ENCODE measurements around the gene CLCF1. TPM values are rescaled to one million over a fixed set of nuclear protein-coding genes. Genes with fewer than 3 reads are reported as not detected.

Gene CLCF1
- total and polyA plus RNA-seq, 2 of the 13 experiments (the other 11 are each of a cell fraction or from before 2014, with no cell fraction given) = 0.49 to 0.78 TPM

DNA sequence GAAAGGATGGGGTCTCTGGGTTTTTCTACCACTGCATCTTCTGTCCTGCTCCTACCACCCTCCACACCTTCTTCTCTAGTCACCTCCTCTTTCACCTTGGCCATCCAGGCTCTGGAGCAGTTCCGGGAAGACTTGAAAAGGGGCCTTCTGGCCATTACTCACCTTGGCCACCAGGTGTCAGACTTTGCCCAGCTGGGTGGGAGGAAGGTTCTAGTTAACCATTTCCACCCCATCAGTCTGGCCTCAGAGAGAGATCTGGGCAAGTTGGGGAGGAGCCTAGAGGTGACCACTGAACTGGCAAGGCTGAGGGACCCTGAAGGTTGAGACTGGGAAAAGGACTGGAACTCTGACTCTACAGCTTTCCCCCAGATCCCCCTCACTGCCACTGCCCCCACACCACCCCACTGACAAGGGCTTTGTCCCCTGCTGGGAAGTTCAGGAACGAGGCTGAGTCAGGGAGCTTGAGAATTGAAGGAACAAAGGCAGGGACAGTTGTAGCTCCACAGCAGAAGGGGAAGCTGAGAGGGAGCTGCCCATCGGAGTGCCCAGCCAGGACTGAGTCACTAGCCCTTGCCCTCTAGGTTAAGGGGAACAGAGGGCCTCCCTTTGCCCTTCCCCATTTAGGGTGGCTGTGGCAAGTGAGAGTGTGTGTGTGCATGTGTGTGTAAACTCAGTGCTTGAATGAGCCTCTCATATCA, 16.4 kb downstream of the CLCF1 start (continued):
- TF ChIP-seq ZNF720 (CRISPR knock-in tag; IDR thresholded peaks at IDR 0.05) = no peak
- no peak for TF ChIP-seq ESRRA (CRISPR knock-in tag; IDR thresholded peaks at IDR 0.05; ENCODE audit: low read depth)
- TF ChIP-seq, protein P1, sequence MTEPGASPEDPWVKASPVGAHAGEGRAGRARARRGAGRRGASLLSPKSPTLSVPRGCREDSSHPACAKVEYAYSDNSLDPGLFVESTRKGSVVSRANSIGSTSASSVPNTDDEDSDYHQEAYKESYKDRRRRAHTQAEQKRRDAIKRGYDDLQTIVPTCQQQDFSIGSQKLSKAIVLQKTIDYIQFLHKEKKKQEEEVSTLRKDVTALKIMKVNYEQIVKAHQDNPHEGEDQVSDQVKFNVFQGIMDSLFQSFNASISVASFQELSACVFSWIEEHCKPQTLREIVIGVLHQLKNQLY (CRISPR knock-in tag; IDR thresholded peaks at IDR 0.05) = no peak
- TF ChIP-seq POGZ (CRISPR knock-in tag; IDR thresholded peaks at IDR 0.05) = no peak
- 0 out of 2 replicates have a peak, but pooled peaks have one; percentile 51 for TF ChIP-seq NFKBIZ (CRISPR knock-in tag; IDR thresholded peaks at IDR 0.05)
- 0 out of 2 replicates have a peak, but pooled peaks have one; percentile 20 for TF ChIP-seq MTA1 (CRISPR knock-in tag; IDR thresholded peaks at IDR 0.05; ENCODE audit: borderline replicate concordance)
- TF ChIP-seq ZNF337 (CRISPR knock-in tag; IDR thresholded peaks at IDR 0.05; ENCODE audit: borderline replicate concordance, low read depth) = no peak
- TF ChIP-seq, protein P2, sequence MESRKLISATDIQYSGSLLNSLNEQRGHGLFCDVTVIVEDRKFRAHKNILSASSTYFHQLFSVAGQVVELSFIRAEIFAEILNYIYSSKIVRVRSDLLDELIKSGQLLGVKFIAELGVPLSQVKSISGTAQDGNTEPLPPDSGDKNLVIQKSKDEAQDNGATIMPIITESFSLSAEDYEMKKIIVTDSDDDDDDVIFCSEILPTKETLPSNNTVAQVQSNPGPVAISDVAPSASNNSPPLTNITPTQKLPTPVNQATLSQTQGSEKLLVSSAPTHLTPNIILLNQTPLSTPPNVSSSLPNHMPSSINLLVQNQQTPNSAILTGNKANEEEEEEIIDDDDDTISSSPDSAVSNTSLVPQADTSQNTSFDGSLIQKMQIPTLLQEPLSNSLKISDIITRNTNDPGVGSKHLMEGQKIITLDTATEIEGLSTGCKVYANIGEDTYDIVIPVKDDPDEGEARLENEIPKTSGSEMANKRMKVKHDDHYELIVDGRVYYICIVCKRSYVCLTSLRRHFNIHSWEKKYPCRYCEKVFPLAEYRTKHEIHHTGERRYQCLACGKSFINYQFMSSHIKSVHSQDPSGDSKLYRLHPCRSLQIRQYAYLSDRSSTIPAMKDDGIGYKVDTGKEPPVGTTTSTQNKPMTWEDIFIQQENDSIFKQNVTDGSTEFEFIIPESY (CRISPR knock-in tag; IDR thresholded peaks at IDR 0.05) = peak; percentile 61
- TF ChIP-seq, protein P3, sequence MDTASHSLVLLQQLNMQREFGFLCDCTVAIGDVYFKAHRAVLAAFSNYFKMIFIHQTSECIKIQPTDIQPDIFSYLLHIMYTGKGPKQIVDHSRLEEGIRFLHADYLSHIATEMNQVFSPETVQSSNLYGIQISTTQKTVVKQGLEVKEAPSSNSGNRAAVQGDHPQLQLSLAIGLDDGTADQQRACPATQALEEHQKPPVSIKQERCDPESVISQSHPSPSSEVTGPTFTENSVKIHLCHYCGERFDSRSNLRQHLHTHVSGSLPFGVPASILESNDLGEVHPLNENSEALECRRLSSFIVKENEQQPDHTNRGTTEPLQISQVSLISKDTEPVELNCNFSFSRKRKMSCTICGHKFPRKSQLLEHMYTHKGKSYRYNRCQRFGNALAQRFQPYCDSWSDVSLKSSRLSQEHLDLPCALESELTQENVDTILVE (CRISPR knock-in tag; IDR thresholded peaks at IDR 0.05) = 0 out of 2 replicates have a peak, but pooled peaks have one; percentile 26
- 0 out of 2 replicates have a peak, but pooled peaks have one; percentile 26 for TF ChIP-seq PPARG (CRISPR knock-in tag; conservative IDR thresholded peaks at IDR 0.05)
- no peak for TF ChIP-seq ZNF33B (CRISPR knock-in tag; IDR thresholded peaks at IDR 0.05)
- TF ChIP-seq TSC22D2 (CRISPR knock-in tag; IDR thresholded peaks at IDR 0.05; ENCODE audit: borderline replicate concordance) = no peak
- TF ChIP-seq, protein P4, sequence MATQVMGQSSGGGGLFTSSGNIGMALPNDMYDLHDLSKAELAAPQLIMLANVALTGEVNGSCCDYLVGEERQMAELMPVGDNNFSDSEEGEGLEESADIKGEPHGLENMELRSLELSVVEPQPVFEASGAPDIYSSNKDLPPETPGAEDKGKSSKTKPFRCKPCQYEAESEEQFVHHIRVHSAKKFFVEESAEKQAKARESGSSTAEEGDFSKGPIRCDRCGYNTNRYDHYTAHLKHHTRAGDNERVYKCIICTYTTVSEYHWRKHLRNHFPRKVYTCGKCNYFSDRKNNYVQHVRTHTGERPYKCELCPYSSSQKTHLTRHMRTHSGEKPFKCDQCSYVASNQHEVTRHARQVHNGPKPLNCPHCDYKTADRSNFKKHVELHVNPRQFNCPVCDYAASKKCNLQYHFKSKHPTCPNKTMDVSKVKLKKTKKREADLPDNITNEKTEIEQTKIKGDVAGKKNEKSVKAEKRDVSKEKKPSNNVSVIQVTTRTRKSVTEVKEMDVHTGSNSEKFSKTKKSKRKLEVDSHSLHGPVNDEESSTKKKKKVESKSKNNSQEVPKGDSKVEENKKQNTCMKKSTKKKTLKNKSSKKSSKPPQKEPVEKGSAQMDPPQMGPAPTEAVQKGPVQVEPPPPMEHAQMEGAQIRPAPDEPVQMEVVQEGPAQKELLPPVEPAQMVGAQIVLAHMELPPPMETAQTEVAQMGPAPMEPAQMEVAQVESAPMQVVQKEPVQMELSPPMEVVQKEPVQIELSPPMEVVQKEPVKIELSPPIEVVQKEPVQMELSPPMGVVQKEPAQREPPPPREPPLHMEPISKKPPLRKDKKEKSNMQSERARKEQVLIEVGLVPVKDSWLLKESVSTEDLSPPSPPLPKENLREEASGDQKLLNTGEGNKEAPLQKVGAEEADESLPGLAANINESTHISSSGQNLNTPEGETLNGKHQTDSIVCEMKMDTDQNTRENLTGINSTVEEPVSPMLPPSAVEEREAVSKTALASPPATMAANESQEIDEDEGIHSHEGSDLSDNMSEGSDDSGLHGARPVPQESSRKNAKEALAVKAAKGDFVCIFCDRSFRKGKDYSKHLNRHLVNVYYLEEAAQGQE (IDR thresholded peaks at IDR 0.05; ENCODE audit: borderline replicate concordance in 1 of 2, low read depth in 1 of 2, low read length in 2 of 2) = no peak
- TF ChIP-seq ELF1 (CRISPR knock-in tag; IDR thresholded peaks at IDR 0.05) = peak; percentile 74
- TF ChIP-seq YEATS2 (CRISPR knock-in tag; IDR thresholded peaks at IDR 0.05; ENCODE audit: borderline replicate concordance) = peak; percentile 53; the same call in 1 of the 2 replicates
- no peak for TF ChIP-seq POLR2G (IDR thresholded peaks at IDR 0.05; ENCODE audit: low read depth, low read length)
- no peak for TF ChIP-seq SRSF9 (IDR thresholded peaks at IDR 0.05; ENCODE audit: borderline replicate concordance, insufficient read depth, low read depth, low read length, poor library complexity, severe bottlenecking)
- TF ChIP-seq CEBPG (CRISPR knock-in tag; IDR thresholded peaks at IDR 0.05) = peak; percentile 11; the same call in 1 of the 2 replicates
- TF ChIP-seq HOXA3 (CRISPR knock-in tag; IDR thresholded peaks at IDR 0.05) = 0 out of 2 replicates have a peak, but pooled peaks have one; percentile 31
- peak; percentile 87 for TF ChIP-seq RAD21 (CRISPR knock-in tag; IDR thresholded peaks at IDR 0.05)
- TF ChIP-seq, protein P5, sequence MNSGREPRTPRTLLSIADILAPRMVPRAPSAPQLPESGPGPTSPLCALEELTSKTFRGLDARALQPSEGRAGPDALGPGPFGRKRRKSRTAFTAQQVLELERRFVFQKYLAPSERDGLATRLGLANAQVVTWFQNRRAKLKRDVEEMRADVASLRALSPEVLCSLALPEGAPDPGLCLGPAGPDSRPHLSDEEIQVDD (CRISPR knock-in tag; IDR thresholded peaks at IDR 0.05; ENCODE audit: borderline replicate concordance) = no peak
- no peak for TF ChIP-seq U2AF2 (IDR thresholded peaks at IDR 0.05; ENCODE audit: low read depth, low read length)

Measured in HepG2 (cell line).